Gastroesophageal sphincter (tissue), 3 donors: ENCODE measurements around the gene IL6.

Experiments used
- POLR2AphosphoS5 ChIP-seq: sonication (generic); formaldehyde crosslinking; IDR thresholded peaks from one replicate; pipeline ENCODE4 v1.6.1; 2017; ENCODE audit warnings: antibody characterized with exemption
- TF ChIP-seq, protein P1 (sequence below), 4 experiments: fragments of 200-600 bp in 2 of 4; fragments of 450-650 bp in 2 of 4; sonication (generic) in 1 of 4; IDR thresholded peaks; one replicate each; pipeline ENCODE4 v1.5.1; 2017 to 2019; ENCODE audit warnings: antibody characterized with exemption in 4 of 4, mild to moderate bottlenecking in 2 of 4, moderate library complexity in 2 of 4

DNA sequence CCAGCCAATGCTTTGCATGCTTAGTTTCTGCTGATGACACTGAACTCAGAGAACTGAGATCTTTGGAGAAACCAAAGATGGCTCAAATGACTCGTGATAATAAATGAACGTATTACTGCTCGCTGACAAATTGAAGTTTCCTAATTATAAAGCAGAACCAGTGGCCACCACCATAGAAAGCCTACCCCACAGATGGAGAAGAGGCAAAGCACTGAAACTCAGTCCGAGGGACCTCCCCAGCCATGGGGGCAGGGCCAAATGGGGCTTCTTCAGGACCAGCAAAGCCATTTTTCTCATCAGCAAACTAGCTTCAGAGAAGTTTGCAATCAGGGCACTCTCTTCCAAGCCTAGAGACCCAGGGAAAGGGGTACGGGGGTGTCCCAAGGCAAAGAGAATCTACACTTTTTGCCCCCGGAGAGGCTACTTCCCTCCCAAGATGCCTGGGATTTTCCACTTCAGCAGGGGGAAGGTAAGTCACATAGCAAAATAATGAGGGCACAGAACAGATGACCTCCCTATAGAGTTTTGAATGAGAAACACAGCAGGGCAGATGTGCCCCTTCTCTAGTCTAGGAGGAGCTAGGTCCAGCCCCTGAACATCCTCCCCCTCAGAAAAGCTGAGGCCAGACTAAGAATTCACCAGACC, 4.3 kb upstream of the IL6 start:
- TF ChIP-seq, protein P1, sequence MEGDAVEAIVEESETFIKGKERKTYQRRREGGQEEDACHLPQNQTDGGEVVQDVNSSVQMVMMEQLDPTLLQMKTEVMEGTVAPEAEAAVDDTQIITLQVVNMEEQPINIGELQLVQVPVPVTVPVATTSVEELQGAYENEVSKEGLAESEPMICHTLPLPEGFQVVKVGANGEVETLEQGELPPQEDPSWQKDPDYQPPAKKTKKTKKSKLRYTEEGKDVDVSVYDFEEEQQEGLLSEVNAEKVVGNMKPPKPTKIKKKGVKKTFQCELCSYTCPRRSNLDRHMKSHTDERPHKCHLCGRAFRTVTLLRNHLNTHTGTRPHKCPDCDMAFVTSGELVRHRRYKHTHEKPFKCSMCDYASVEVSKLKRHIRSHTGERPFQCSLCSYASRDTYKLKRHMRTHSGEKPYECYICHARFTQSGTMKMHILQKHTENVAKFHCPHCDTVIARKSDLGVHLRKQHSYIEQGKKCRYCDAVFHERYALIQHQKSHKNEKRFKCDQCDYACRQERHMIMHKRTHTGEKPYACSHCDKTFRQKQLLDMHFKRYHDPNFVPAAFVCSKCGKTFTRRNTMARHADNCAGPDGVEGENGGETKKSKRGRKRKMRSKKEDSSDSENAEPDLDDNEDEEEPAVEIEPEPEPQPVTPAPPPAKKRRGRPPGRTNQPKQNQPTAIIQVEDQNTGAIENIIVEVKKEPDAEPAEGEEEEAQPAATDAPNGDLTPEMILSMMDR (IDR thresholded peaks at IDR 0.05): no peak
- TF ChIP-seq POLR2AphosphoS5: no peak
